ENCODE data around the gene ATP6V1C2. TPM values are rescaled to one million over a fixed set of nuclear protein-coding genes. Genes with fewer than 3 reads are reported as not detected.

ATP6V1C2 gene
- total and polyA plus RNA-seq, 9 of the 15 experiments (the other 6 are each of a cell fraction or from before 2014, with no cell fraction given), result 0.01 to 0.31 (median 0.10) TPM; not detected in 4

GRCh38 chr2:10802657-10803056 is 81.2 kb downstream of the ATP6V1C2 start:
- intact Hi-C loops (cut with micrococcal nuclease), result no loop called here
- H3K9ac ChIP-seq (ENCODE audit: insufficient read depth in 1 of 2, low read depth in 2 of 2, low read length in 2 of 2), result no peak overlapping the region
- BruUV-seq (replicated peaks), result no TSS peak
- no peak overlapping the region for H3K27ac ChIP-seq (ENCODE audit: extremely low read depth, low read depth, low read length)
- H3K79me2 ChIP-seq (ENCODE audit: control insufficient read depth, insufficient read depth, low read length), result peaks cover 78% of the 10 kb centered on the region
- H3K4me1 ChIP-seq (replicated peaks in 1 of 2; ENCODE audit: control insufficient read depth in 2 of 2, insufficient read depth in 2 of 2, low read length in 2 of 2), result peaks cover 0 to 3% of the 10 kb centered on the region in 2 experiments; a peak in 2 of 5 replicates
- no peaks in the 10 kb centered on the region for H3K9me1 ChIP-seq (ENCODE audit: control insufficient read depth, insufficient read depth, low read length)
- POLR2A ChIA-PET, result interaction anchor here (2.5 kb wide), 1 partner anchor 10 kb away, joined by 6 read pairs; the partner anchor contains the start of gene PDIA6
- no peak for TF ChIP-seq RBM14 (IDR thresholded peaks at IDR 0.05; ENCODE audit: borderline replicate concordance, insufficient read depth, low read depth, low read length)
- TF ChIP-seq CBFA2T2 (conservative IDR thresholded peaks at IDR 0.05), result no peak
- TF ChIP-seq VEZF1 (CRISPR knock-in tag; IDR thresholded peaks at IDR 0.05), result no peak
- TF ChIP-seq, protein P1, sequence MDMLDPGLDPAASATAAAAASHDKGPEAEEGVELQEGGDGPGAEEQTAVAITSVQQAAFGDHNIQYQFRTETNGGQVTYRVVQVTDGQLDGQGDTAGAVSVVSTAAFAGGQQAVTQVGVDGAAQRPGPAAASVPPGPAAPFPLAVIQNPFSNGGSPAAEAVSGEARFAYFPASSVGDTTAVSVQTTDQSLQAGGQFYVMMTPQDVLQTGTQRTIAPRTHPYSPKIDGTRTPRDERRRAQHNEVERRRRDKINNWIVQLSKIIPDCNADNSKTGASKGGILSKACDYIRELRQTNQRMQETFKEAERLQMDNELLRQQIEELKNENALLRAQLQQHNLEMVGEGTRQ (CRISPR knock-in tag; IDR thresholded peaks at IDR 0.05), result no peak
- TF ChIP-seq YBX1 (IDR thresholded peaks at IDR 0.05), result no peak
- WGBS (ENCODE audit: insufficient coverage, low coverage, missing lambda C conversion rate), result 96% methylated on average over 8 of the region's 8 CpGs
- ATAC-seq, result no peak
- H3K9me3 ChIP-seq (replicated peaks; ENCODE audit: control insufficient read depth, insufficient read depth, low read depth, low read length), result no peaks in the 10 kb centered on the region
- no peak overlapping the region for H3K4me2 ChIP-seq (ENCODE audit: insufficient read depth, low read length)
- no peaks in the 10 kb centered on the region for H3K27me3 ChIP-seq (ENCODE audit: control insufficient read depth in 2 of 2, insufficient read depth in 2 of 2, low read length in 2 of 2)
- no peak overlapping the region for H3K4me3 ChIP-seq
- CTCF ChIA-PET (ENCODE audit: low intra/inter-chr PET ratio), result no interaction called here
- no peak overlapping the region for H2AFZ ChIP-seq (ENCODE audit: low read depth, low read length)
- in situ Hi-C loops (cut with MboI), result no loop called here
- DNase-seq (ENCODE audit: extremely low read depth in 1 of 4, low spot score in 3 of 4), result no peak
- peaks cover 31% of the 10 kb centered on the region for H4K20me1 ChIP-seq (replicated peaks; ENCODE audit: control insufficient read depth, insufficient read depth, low read length)
- no peak for FAIRE-seq
- peaks cover 70% of the 10 kb centered on the region for H3K36me3 ChIP-seq (ENCODE audit: control insufficient read depth, insufficient read depth, low read length)

Data from K562 (cell line).